ENCODE results near the gene SBF1.

The SBF1 gene

GRCh38 chr22:50502096-50502495 is 27.3 kb upstream of the SBF1 start:
- TF ChIP-seq CTCF (IDR thresholded peaks at IDR 0.05; ENCODE audit: borderline replicate concordance, control extremely low read depth, extremely low read depth, insufficient read depth, missing control alignments) = no peak
- DNase-seq (ENCODE audit: low spot score) = no peak
- in situ Hi-C loops (cut with MboI; ENCODE audit: low sequenced_read_pairs, unreplicated experiment) = no loop called here

- in situ Hi-C loops (cut with MboI; ENCODE audit: low sequenced_read_pairs, unreplicated experiment) = no loop called here
Observed at GRCh38 chr22:50500452-50500851, 25.6 kb upstream of the SBF1 start.

GRCh38 chr22:50498322-50498890 is 23.6 kb upstream of the SBF1 start:
- DNase-seq (ENCODE audit: low spot score) = peak; percentile 80
- TF ChIP-seq CTCF (IDR thresholded peaks at IDR 0.05; ENCODE audit: borderline replicate concordance, control extremely low read depth, extremely low read depth, insufficient read depth, missing control alignments) = peak; percentile 58
- in situ Hi-C loops (cut with MboI; ENCODE audit: low sequenced_read_pairs, unreplicated experiment) = no loop called here

More at GRCh38 chr22:50500452-50500851, 25.6 kb upstream of the SBF1 start:
- TF ChIP-seq CTCF (IDR thresholded peaks at IDR 0.05; ENCODE audit: borderline replicate concordance, control extremely low read depth, extremely low read depth, insufficient read depth, missing control alignments) = no peak
- no peak for DNase-seq (ENCODE audit: low spot score)

- DNase-seq (ENCODE audit: low spot score) = no peak
- in situ Hi-C loops (cut with MboI; ENCODE audit: low sequenced_read_pairs, unreplicated experiment) = no loop called here
- TF ChIP-seq CTCF (IDR thresholded peaks at IDR 0.05; ENCODE audit: borderline replicate concordance, control extremely low read depth, extremely low read depth, insufficient read depth, missing control alignments) = no peak
Observed at GRCh38 chr22:50497093-50497492, 22.3 kb upstream of the SBF1 start.

GRCh38 chr22:50490531-50491308 is 15.9 kb upstream of the SBF1 start:
- no peak for TF ChIP-seq CTCF (IDR thresholded peaks at IDR 0.05; ENCODE audit: borderline replicate concordance, control extremely low read depth, extremely low read depth, insufficient read depth, missing control alignments)
- in situ Hi-C loops (cut with MboI; ENCODE audit: low sequenced_read_pairs, unreplicated experiment) = no loop called here
- no peak for DNase-seq (ENCODE audit: low spot score)

GRCh38 chr22:50489363-50490243 is 14.8 kb upstream of the SBF1 start:
- in situ Hi-C loops (cut with MboI; ENCODE audit: low sequenced_read_pairs, unreplicated experiment) = no loop called here
- DNase-seq (ENCODE audit: low spot score) = no peak
- no peak for TF ChIP-seq CTCF (IDR thresholded peaks at IDR 0.05; ENCODE audit: borderline replicate concordance, control extremely low read depth, extremely low read depth, insufficient read depth, missing control alignments)

All from GM13976 (cell line).